ENCODE data around the gene CLCNKA. TPM values are rescaled to one million over a fixed set of nuclear protein-coding genes. Genes with fewer than 3 reads are reported as not detected.

CLCNKA gene
- total RNA-seq, 2 experiments from 2014 or later, result not detected

DNA sequence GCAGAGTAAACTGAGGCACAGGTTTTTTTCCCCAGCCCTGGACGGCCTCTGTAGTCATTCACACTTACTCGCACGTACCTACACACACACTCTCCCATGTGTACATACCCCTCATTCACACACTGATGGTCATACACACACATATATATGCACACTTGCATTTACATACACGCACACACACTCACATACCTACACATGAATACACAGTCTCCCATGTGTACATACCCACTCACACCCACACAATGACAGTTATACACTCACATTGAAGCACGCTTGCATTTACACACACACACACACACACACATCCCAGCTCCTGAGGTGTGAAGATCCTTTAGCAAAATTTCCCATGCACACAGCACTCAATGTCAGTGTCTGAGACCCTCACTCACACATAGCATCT is 52.4 kb downstream of the CLCNKA start:
- TF ChIP-seq, protein P1, sequence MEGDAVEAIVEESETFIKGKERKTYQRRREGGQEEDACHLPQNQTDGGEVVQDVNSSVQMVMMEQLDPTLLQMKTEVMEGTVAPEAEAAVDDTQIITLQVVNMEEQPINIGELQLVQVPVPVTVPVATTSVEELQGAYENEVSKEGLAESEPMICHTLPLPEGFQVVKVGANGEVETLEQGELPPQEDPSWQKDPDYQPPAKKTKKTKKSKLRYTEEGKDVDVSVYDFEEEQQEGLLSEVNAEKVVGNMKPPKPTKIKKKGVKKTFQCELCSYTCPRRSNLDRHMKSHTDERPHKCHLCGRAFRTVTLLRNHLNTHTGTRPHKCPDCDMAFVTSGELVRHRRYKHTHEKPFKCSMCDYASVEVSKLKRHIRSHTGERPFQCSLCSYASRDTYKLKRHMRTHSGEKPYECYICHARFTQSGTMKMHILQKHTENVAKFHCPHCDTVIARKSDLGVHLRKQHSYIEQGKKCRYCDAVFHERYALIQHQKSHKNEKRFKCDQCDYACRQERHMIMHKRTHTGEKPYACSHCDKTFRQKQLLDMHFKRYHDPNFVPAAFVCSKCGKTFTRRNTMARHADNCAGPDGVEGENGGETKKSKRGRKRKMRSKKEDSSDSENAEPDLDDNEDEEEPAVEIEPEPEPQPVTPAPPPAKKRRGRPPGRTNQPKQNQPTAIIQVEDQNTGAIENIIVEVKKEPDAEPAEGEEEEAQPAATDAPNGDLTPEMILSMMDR (conservative IDR thresholded peaks at IDR 0.05; ENCODE audit: low read length), result no peak
- TF ChIP-seq EZH2phosphoT487 (IDR thresholded peaks at IDR 0.05; ENCODE audit: borderline replicate concordance, low read depth, low read length), result no peak
- Histone ChIP-seq H3K36me3 (ENCODE audit: insufficient read depth, low read length) (no peaks in the 10 kb centered on the region), H3K4me2 (ENCODE audit: low read length) (peak overlapping the region; percentile 83; the same call in 1 of the 2 replicates), H3K9me3 (ENCODE audit: low read length) (no peaks in the 10 kb centered on the region), H4K20me1 (ENCODE audit: insufficient read depth, low read length) (no peaks in the 10 kb centered on the region), H2AFZ (ENCODE audit: low read length) (no peak overlapping the region; the same call in 1 of the 2 replicates), H3K4me1 (ENCODE audit: insufficient read depth, low read length, poor library complexity, severe bottlenecking) (peaks cover 15% of the 10 kb centered on the region), H3K79me2 (ENCODE audit: insufficient read depth, low read depth, low read length) (no peaks in the 10 kb centered on the region), H3K4me3 (ENCODE audit: low read depth, low read length, poor library complexity, severe bottlenecking) (no peak overlapping the region), H3K27ac (ENCODE audit: low read depth, low read length, poor library complexity, severe bottlenecking) (no peak overlapping the region), H3K9me2 (ENCODE audit: insufficient read depth, low read length) (no peaks in the 10 kb centered on the region)
- intact Hi-C loops (cut with micrococcal nuclease; ENCODE audit: unreplicated experiment), result no loop called here
- BruUV-seq (replicated peaks), result no TSS peak
- CTCF ChIA-PET (ENCODE audit: unreplicated experiment), result interaction anchor here (1.0 kb wide), 1 partner anchor 19 kb away, joined by 3 read pairs; no protein-coding TSS in a partner anchor
- DNase-seq (ENCODE audit: low spot score), result no peak
- POLR2A ChIA-PET, result no interaction called here

DNA sequence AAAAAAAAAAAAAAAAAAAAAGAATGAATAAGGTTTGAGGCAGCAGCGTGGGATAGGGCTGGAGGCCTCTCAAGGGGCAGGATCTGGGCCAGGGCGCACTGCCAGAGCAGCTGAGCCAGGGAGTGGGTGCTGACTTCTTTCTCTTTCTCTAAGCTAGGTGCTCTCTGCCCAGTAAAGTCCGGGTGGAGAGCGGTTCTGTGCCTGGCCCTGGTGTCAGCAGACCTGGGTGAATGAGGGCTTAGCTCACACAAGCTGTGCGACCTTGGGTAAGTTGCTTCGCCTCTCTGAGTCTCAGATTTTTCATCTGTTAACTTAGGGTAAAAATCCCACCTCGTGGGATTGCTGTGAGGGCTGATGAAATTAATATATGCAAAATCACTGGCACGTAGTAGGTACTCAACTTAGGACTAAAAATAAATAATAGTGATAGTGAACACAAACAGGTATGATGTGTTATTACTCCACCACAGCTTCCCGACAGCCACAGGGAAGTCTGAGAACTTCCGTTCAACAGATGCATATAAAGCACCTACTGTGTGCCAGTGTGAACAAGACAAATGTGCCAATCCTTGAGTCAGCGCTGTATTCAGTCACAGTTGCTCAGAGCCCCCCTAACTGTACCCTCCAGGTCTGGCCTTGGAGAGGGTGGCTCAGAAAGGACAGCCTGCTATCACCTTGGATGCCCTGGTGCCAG is 53.6 kb downstream of the CLCNKA start:
- Histone ChIP-seq H3K4me2 (ENCODE audit: low read length) (no peak overlapping the region), H3K4me1 (ENCODE audit: insufficient read depth, low read length, poor library complexity, severe bottlenecking) (peaks cover 16% of the 10 kb centered on the region), H3K36me3 (ENCODE audit: insufficient read depth, low read length) (no peaks in the 10 kb centered on the region), H3K27ac (ENCODE audit: low read depth, low read length, poor library complexity, severe bottlenecking) (no peak overlapping the region), H3K79me2 (ENCODE audit: insufficient read depth, low read depth, low read length) (no peaks in the 10 kb centered on the region), H3K9me3 (ENCODE audit: low read length) (no peaks in the 10 kb centered on the region), H3K4me3 (ENCODE audit: low read depth, low read length, poor library complexity, severe bottlenecking) (no peak overlapping the region), H4K20me1 (ENCODE audit: insufficient read depth, low read length) (no peaks in the 10 kb centered on the region), H3K9me2 (ENCODE audit: insufficient read depth, low read length) (no peaks in the 10 kb centered on the region), H2AFZ (ENCODE audit: low read length) (no peak overlapping the region)
- ChIA-PET POLR2A (interaction anchor here (0.7 kb wide), 1 partner anchor 9 kb away, joined by 8 read pairs; no protein-coding TSS in a partner anchor), CTCF (ENCODE audit: unreplicated experiment) (no interaction called here)
- intact Hi-C loops (cut with micrococcal nuclease; ENCODE audit: unreplicated experiment), result no loop called here
- BruUV-seq (replicated peaks), result no TSS peak
- no peak for DNase-seq (ENCODE audit: low spot score)
- no peak for TF ChIP-seq EZH2phosphoT487 (IDR thresholded peaks at IDR 0.05; ENCODE audit: borderline replicate concordance, low read depth, low read length)

DNA sequence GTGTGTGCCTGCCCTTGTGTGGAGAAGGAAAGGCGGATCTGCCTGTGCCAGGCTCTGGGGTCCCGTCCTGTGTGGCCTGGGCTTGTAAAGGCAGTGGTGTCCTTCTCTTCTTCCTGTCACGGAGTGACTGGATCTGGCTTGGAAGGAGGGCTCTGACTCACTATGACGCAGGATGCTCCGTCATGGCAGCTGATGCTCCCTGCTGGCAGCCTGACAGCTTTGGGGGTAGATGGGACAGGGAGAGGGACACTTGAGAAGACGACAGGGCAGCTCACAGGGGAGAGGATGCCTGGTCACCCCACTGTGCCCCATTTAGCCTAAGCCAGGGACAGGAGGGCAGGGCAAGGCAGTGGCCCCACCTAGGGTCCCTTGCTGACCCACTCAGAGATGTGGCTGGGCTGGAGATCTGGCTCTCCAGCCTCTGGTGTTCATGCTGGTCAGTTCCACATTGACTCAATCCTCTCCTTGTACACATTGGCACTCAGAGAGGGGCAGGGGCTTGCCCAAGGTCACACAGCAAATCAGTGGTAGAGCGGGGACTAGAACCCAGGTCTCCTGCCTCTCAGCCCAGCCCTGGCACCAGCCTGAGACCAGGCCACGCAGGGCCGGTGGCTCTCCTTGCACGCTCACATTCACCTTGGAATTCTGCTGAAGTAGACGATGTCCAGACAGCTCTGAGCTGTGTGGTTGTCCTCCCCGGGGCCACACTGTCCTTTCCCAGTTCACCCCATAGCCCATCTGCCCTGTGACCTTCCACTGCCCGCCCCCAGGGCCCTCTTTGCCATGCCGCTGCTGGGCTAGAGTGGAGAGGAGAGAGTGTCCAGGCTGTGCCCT is 54.4 kb downstream of the CLCNKA start:
- Histone ChIP-seq H3K9me2 (ENCODE audit: insufficient read depth, low read length) (no peaks in the 10 kb centered on the region), H4K20me1 (ENCODE audit: insufficient read depth, low read length) (no peaks in the 10 kb centered on the region), H3K4me2 (ENCODE audit: low read length) (no peak overlapping the region), H3K4me3 (ENCODE audit: low read depth, low read length, poor library complexity, severe bottlenecking) (no peak overlapping the region), H3K79me2 (ENCODE audit: insufficient read depth, low read depth, low read length) (no peaks in the 10 kb centered on the region), H3K36me3 (ENCODE audit: insufficient read depth, low read length) (no peaks in the 10 kb centered on the region), H3K27ac (ENCODE audit: low read depth, low read length, poor library complexity, severe bottlenecking) (no peak overlapping the region), H3K4me1 (ENCODE audit: insufficient read depth, low read length, poor library complexity, severe bottlenecking) (peaks cover 16% of the 10 kb centered on the region), H3K9me3 (ENCODE audit: low read length) (no peaks in the 10 kb centered on the region), H2AFZ (ENCODE audit: low read length) (no peak overlapping the region)
- ChIA-PET CTCF (ENCODE audit: unreplicated experiment) (no interaction called here), POLR2A (no interaction called here)
- intact Hi-C loops (cut with micrococcal nuclease; ENCODE audit: unreplicated experiment), result no loop called here
- TF ChIP-seq, protein P1 (conservative IDR thresholded peaks at IDR 0.05; ENCODE audit: low read length), result no peak
- no peak for TF ChIP-seq EZH2phosphoT487 (IDR thresholded peaks at IDR 0.05; ENCODE audit: borderline replicate concordance, low read depth, low read length)
- no TSS peak for BruUV-seq (replicated peaks)
- no peak for DNase-seq (ENCODE audit: low spot score)
